ENCODE results near the gene FHL3. TPM values are rescaled to one million over a fixed set of nuclear protein-coding genes. Genes with fewer than 3 reads are reported as not detected.

The FHL3 gene
- total and polyA plus RNA-seq, 2 of the 4 experiments (the other 2 are of a cell fraction) = 11.5 to 27.1 TPM

DNA sequence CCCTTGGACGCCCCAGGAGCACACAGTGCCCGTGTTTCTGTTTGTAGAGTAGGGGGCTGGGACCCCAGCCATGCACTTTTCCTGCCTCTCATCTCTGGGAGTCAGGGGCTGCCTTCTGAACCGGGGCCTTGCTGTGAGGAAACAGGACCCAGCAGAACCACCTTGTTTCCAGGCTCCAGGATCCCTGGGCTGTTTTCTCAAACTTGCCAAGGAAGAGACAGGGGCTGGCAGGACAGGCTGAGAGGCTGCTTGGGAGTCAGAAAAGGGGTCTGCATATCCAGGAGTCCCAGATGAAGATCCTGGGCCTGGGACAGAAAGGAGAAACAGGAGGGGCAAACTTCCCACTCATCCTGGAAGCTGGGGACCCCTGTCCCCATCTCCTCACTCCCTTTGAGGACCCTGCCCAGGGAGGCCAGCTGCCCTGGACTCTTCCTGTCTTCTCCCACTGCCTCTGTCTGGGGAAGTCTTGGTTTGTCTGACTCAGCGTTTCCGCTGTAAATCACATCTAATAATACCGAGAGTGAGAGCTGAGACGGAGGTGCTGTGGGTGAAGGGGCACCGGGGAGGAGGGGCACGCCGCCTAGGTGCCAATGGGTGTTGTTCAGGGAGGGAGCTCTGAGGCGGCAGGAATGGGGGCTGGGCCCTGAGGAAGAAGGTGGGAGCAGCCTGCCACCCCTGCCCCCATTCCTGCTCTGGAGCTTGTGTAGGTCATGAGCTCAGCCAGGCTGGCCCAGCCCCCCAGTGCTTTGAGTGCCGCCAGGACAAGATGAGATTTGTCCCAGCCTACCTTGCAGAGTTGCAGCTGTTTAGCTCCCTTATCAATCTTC is 24.6 kb upstream of the FHL3 start:
- DNase-seq = peak; percentile 62
- H3K4ac ChIP-seq (ENCODE audit: low read depth, low read length) = peak overlapping the region; percentile 85
- peak overlapping the region; percentile 55; the same call in 1 of the 2 replicates for H4K91ac ChIP-seq (ENCODE audit: insufficient read depth, low read depth, low read length)
- no peaks in the 10 kb centered on the region for H3K79me1 ChIP-seq (ENCODE audit: low read depth in 1 of 2, low read length in 2 of 2)
- WGBS, 2 experiments (ENCODE audit: extremely low coverage in 2 of 2, insufficient read length in 1 of 2) = 0% methylated on average over 1 of the region's 12 CpGs; no CpG with 5 or more reads in 1 of the 2 experiments
- no peaks in the 10 kb centered on the region for H4K20me1 ChIP-seq (ENCODE audit: insufficient read depth, low read length)
- H3K23ac ChIP-seq (ENCODE audit: low read depth, low read length) = peak overlapping the region; percentile 28; the same call in 1 of the 2 replicates
- peak overlapping the region; percentile 12; the same call in 1 of the 2 replicates for H2AK5ac ChIP-seq (ENCODE audit: low read depth, low read length)
- H4K5ac ChIP-seq (ENCODE audit: low read depth, low read length) = peak overlapping the region; percentile 10; the same call in 1 of the 2 replicates
- in situ Hi-C loops (cut with MboI; ENCODE audit: low sequenced_read_pairs) = loop anchor here (5.0 kb wide), 1 partner anchor 802 kb away; no protein-coding TSS in a partner anchor
- intact Hi-C loops (cut with micrococcal nuclease) = loop anchor here (5.0 to 10.0 kb wide), 2 partner anchors 445 to 472 kb away; no protein-coding TSS in a partner anchor
- BruUV-seq (replicated peaks) = no TSS peak
- CTCF ChIA-PET = interaction anchor here (0.9 to 1.9 kb wide), 2 partner anchors 42 to 805 kb away, joined by 4 to 5 read pairs; no protein-coding TSS in a partner anchor
- H2BK20ac ChIP-seq (ENCODE audit: low read depth, low read length) = peak overlapping the region; percentile 58; the same call in 1 of the 2 replicates
- peaks cover 13% of the 10 kb centered on the region for H3K36me3 ChIP-seq (ENCODE audit: control insufficient read depth, insufficient read depth, low read length)
- TF ChIP-seq MAFK (IDR thresholded peaks at IDR 0.05; ENCODE audit: low read depth, low read length) (peak; percentile 98), MAZ (IDR thresholded peaks at IDR 0.05; ENCODE audit: borderline replicate concordance, low read depth, low read length) (peak; percentile 10; the same call in 1 of the 2 replicates), FOS (IDR thresholded peaks at IDR 0.05; ENCODE audit: low read depth, low read length) (0 out of 2 replicates have a peak, but pooled peaks have one; percentile 8)
- TF ChIP-seq, protein P1, sequence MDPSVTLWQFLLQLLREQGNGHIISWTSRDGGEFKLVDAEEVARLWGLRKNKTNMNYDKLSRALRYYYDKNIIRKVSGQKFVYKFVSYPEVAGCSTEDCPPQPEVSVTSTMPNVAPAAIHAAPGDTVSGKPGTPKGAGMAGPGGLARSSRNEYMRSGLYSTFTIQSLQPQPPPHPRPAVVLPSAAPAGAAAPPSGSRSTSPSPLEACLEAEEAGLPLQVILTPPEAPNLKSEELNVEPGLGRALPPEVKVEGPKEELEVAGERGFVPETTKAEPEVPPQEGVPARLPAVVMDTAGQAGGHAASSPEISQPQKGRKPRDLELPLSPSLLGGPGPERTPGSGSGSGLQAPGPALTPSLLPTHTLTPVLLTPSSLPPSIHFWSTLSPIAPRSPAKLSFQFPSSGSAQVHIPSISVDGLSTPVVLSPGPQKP (IDR thresholded peaks at IDR 0.05; ENCODE audit: borderline replicate concordance, low read depth, low read length) = no peak
- peak overlapping the region; percentile 54 for H2BK120ac ChIP-seq (ENCODE audit: low read depth, low read length)
- H3K56ac ChIP-seq (ENCODE audit: extremely low read depth, insufficient read depth, low read length) = no peak overlapping the region
- H3K27ac ChIP-seq (ENCODE audit: insufficient read depth, low read length) = peak overlapping the region; percentile 27; the same call in 1 of the 2 replicates
- H3K9me1 ChIP-seq (ENCODE audit: insufficient read depth, low read length) = no peaks in the 10 kb centered on the region
- no peak overlapping the region for H3K4me3 ChIP-seq (ENCODE audit: insufficient read depth, low read depth, low read length)
- peaks cover 18% of the 10 kb centered on the region; the same call in 1 of the 2 replicates for H3K4me1 ChIP-seq (ENCODE audit: control insufficient read depth, insufficient read depth, low read length)
- no peak overlapping the region for H2BK5ac ChIP-seq (ENCODE audit: low read depth, low read length, poor library complexity, severe bottlenecking)
- H3K27me3 ChIP-seq (ENCODE audit: control insufficient read depth, insufficient read depth, low read length) = peaks cover 2% of the 10 kb centered on the region; the same call in 1 of the 2 replicates
- H2AK9ac ChIP-seq (replicated peaks; ENCODE audit: low read depth, low read length, poor library complexity) = peak overlapping the region; percentile 48
- POLR2A ChIA-PET (ENCODE audit: unreplicated experiment) = interaction anchor here (0.6 kb wide), 1 partner anchor 790 kb away, joined by 5 read pairs; no protein-coding TSS in a partner anchor
- peak overlapping the region; percentile 21; the same call in 1 of the 2 replicates for H3K9ac ChIP-seq (ENCODE audit: low read depth, low read length)
- peak overlapping the region; percentile 55; the same call in 1 of the 2 replicates for H3K14ac ChIP-seq (replicated peaks; ENCODE audit: low read depth, low read length)
- no peak overlapping the region; the same call in 1 of the 2 replicates for H3K18ac ChIP-seq (ENCODE audit: low read depth, low read length)
- peak overlapping the region; percentile 40; the same call in 1 of the 2 replicates for H3K4me2 ChIP-seq (ENCODE audit: low read depth, low read length)
- no peaks in the 10 kb centered on the region for H3K9me3 ChIP-seq (ENCODE audit: control insufficient read depth, insufficient read depth, low read length)
- H4K8ac ChIP-seq (ENCODE audit: low read depth in 2 of 2, low read length in 2 of 2) = peak overlapping the region; percentile 53 to 87; a peak in 3 of 4 replicates
- H2AFZ ChIP-seq (replicated peaks; ENCODE audit: low read length, poor library complexity) = peak overlapping the region; percentile 89
- dilution Hi-C loops (cut with HindIII; ENCODE audit: low sequenced_read_pairs, unreplicated experiment) = no loop called here
- no peak overlapping the region; the same call in 2 of the 3 replicates for H2BK15ac ChIP-seq (ENCODE audit: low read depth, low read length)
- ATAC-seq (ENCODE audit: low read depth) = peak; percentile 75

Measured in IMR-90 (cell line).